ENCODE measurements around the gene CSMD2. TPM values are rescaled to one million over a fixed set of nuclear protein-coding genes. Genes with fewer than 3 reads are reported as not detected.

CSMD2 gene
- total and polyA plus RNA-seq, 2 of the 8 experiments (the other 6 are each of a cell fraction or from before 2014, with no cell fraction given), result 7.0 to 14.7 TPM

DNA sequence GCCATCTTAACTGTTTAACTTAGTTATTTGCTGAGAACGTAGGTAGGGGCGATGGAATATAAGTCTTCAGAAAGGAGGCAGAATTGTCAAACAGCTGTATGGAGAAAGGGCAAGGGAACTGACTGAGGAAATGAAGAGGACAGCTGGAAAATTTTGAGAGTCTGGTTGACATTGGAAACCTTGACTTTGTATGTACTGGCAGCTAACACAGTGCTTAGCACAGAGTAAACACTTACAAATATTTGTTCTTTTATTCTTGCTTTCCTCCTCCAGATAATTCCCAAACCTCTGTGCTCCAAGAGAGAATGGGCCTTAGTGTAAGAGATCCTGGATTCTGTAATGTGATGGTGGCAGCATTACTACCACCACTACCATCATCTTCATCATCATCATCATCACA, 601.3 kb downstream of the CSMD2 start (continued):
- TF ChIP-seq CBX5 (IDR thresholded peaks at IDR 0.05; ENCODE audit: low read depth, low read length) (no peak), HDAC6 (IDR thresholded peaks at IDR 0.05; ENCODE audit: low read depth, low read length) (no peak), EGR1 (IDR thresholded peaks at IDR 0.05; ENCODE audit: borderline replicate concordance, low read depth, low read length) (no peak)
